ENCODE data around the gene LNX1. TPM values are rescaled to one million over a fixed set of nuclear protein-coding genes. Genes with fewer than 3 reads are reported as not detected.

Gene LNX1
- total RNA-seq, 1 donor from 2014 or later = not detected

DNA sequence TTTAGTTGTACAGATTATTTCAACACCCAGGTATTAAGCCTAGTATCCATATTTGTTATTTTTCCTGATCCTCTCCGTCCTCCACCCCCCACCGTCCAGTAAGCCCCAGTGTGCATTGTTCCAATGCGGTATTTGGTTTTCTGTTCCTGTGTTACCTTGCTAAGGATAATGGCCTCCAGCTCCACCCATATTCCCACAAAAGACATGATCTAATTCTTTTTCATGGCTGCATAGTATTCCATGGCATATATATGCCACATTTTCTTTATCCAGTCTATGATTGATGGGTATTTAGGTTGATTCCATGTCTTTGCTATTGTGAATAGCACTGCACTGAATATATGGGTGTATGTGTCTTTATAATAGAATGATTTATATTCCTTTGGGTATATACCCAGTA lies 22.1 kb upstream of the LNX1 start:
- no peak for DNase-seq (ENCODE audit: low read depth, low spot score)
- no peak overlapping the region for H3K27ac Mint-ChIP-seq (ENCODE audit: unreplicated experiment)
- no peaks in the 10 kb centered on the region for H3K36me3 Mint-ChIP-seq (ENCODE audit: low read depth)
- H3K9me3 Mint-ChIP-seq = peaks cover 6% of the 10 kb centered on the region
- H3K4me3 Mint-ChIP-seq = no peak overlapping the region
- H3K4me1 Mint-ChIP-seq = no peaks in the 10 kb centered on the region
- TF ChIP-seq, protein P1, sequence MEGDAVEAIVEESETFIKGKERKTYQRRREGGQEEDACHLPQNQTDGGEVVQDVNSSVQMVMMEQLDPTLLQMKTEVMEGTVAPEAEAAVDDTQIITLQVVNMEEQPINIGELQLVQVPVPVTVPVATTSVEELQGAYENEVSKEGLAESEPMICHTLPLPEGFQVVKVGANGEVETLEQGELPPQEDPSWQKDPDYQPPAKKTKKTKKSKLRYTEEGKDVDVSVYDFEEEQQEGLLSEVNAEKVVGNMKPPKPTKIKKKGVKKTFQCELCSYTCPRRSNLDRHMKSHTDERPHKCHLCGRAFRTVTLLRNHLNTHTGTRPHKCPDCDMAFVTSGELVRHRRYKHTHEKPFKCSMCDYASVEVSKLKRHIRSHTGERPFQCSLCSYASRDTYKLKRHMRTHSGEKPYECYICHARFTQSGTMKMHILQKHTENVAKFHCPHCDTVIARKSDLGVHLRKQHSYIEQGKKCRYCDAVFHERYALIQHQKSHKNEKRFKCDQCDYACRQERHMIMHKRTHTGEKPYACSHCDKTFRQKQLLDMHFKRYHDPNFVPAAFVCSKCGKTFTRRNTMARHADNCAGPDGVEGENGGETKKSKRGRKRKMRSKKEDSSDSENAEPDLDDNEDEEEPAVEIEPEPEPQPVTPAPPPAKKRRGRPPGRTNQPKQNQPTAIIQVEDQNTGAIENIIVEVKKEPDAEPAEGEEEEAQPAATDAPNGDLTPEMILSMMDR (conservative IDR thresholded peaks at IDR 0.05) = no peak
- no peaks in the 10 kb centered on the region for H3K27me3 Mint-ChIP-seq (ENCODE audit: low read depth)

GRCh38 chr4:53608649-53609048 lies 17.4 kb upstream of the LNX1 start:
- Mint-ChIP-seq H3K36me3 (ENCODE audit: low read depth) (no peaks in the 10 kb centered on the region), H3K27me3 (ENCODE audit: low read depth) (no peaks in the 10 kb centered on the region), H3K4me1 (no peaks in the 10 kb centered on the region), H3K27ac (ENCODE audit: unreplicated experiment) (no peak overlapping the region), H3K4me3 (no peak overlapping the region), H3K9me3 (peaks cover 6% of the 10 kb centered on the region)
- DNase-seq (ENCODE audit: low read depth, low spot score) = no peak
- TF ChIP-seq, protein P1 (conservative IDR thresholded peaks at IDR 0.05) = no peak

- Mint-ChIP-seq H3K4me3 (no peak overlapping the region), H3K36me3 (ENCODE audit: low read depth) (no peaks in the 10 kb centered on the region), H3K27me3 (ENCODE audit: low read depth) (no peaks in the 10 kb centered on the region), H3K4me1 (no peaks in the 10 kb centered on the region), H3K9me3 (peaks cover 6% of the 10 kb centered on the region), H3K27ac (ENCODE audit: unreplicated experiment) (no peak overlapping the region)
- no peak for DNase-seq (ENCODE audit: low read depth, low spot score)
- TF ChIP-seq, protein P1 (conservative IDR thresholded peaks at IDR 0.05) = no peak
Measured at GRCh38 chr4:53608242-53608641, 17.0 kb upstream of the LNX1 start.

- no peak for DNase-seq (ENCODE audit: low read depth, low spot score)
- TF ChIP-seq, protein P1 (conservative IDR thresholded peaks at IDR 0.05) = no peak
- Mint-ChIP-seq H3K4me1 (no peaks in the 10 kb centered on the region), H3K27me3 (ENCODE audit: low read depth) (no peaks in the 10 kb centered on the region), H3K36me3 (ENCODE audit: low read depth) (no peaks in the 10 kb centered on the region), H3K4me3 (no peak overlapping the region), H3K27ac (ENCODE audit: unreplicated experiment) (no peak overlapping the region), H3K9me3 (peaks cover 8% of the 10 kb centered on the region)
Measured at GRCh38 chr4:53605783-53606182, 14.5 kb upstream of the LNX1 start.

- H3K27ac Mint-ChIP-seq (ENCODE audit: unreplicated experiment) = no peak overlapping the region
- no peaks in the 10 kb centered on the region for H3K36me3 Mint-ChIP-seq (ENCODE audit: low read depth)
- TF ChIP-seq, protein P1 (conservative IDR thresholded peaks at IDR 0.05) = no peak
- no peak for DNase-seq (ENCODE audit: low read depth, low spot score)
- no peaks in the 10 kb centered on the region for H3K27me3 Mint-ChIP-seq (ENCODE audit: low read depth)
- H3K4me3 Mint-ChIP-seq = no peak overlapping the region
- H3K4me1 Mint-ChIP-seq = no peaks in the 10 kb centered on the region
- H3K9me3 Mint-ChIP-seq = peaks cover 2% of the 10 kb centered on the region
Measured at GRCh38 chr4:53602390-53602789, 11.1 kb upstream of the LNX1 start.
